ENCODE results near the gene LRRC34. TPM values are rescaled to one million over a fixed set of nuclear protein-coding genes. Genes with fewer than 3 reads are reported as not detected.
A peak's percentile ranks its signal among the peaks of the same experiment; 100 is the strongest.

LRRC34 gene
- total RNA-seq, 1 donor from 2014 or later = 3.4 TPM

DNA sequence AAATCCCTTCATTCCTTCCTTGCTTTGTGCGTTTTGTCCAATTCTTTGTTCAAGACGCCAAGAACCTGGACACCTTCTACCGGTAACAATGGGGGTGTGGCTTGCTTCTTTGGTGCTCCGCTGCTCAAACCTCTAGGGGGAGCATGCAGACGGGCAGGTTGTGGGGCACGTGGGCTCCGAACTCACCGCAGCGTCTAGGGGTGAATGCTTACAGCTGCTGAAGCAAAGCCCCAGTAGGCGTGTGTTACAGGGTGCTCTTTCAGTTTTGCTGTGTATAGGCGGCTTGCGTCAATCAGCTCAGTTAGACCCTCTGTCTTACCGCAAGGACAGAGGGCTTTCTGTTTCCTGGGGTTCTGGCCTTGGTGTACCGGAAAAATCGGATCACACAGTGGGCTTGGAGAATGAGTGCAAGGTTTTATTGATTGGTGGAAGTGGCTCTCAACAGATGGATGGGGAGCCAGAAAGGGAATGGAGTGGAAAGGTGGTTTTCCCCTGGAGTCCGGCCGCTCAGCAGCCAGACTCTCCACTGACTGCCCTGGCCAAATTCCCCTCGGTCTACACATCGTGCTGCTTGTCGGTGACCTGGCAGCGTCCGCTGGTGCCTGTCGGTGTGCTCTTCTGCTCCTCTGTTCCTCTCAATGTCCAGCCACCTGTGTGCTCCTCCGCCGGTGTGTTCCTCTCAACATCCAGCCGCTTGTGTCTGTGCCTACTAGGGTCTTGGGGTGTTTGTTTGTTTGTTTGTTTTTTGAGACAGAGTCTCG, 1.2 kb upstream of the LRRC34 start:
- no peak for DNase-seq (ENCODE audit: low spot score)

DNA sequence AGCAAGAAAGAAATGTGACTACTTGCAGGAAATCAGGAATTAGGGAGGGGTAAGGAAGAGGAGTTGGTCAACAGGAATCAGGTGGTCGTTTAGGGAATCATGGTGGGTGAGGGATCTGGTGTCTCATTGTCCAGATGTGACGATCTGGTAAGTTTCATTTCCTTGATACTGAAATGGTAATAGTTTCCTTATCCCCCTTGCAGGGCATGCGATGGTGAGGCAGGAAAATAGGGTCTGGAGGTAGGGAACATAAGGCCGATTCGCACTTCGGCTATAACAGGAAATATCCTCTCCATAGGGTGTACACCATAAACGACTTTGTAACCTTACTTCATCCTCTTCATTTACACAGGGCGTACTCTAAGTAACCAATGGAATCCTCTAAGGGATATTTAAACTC, 574 bp upstream of the LRRC34 start:
- DNase-seq (ENCODE audit: low spot score) = no peak

DNA sequence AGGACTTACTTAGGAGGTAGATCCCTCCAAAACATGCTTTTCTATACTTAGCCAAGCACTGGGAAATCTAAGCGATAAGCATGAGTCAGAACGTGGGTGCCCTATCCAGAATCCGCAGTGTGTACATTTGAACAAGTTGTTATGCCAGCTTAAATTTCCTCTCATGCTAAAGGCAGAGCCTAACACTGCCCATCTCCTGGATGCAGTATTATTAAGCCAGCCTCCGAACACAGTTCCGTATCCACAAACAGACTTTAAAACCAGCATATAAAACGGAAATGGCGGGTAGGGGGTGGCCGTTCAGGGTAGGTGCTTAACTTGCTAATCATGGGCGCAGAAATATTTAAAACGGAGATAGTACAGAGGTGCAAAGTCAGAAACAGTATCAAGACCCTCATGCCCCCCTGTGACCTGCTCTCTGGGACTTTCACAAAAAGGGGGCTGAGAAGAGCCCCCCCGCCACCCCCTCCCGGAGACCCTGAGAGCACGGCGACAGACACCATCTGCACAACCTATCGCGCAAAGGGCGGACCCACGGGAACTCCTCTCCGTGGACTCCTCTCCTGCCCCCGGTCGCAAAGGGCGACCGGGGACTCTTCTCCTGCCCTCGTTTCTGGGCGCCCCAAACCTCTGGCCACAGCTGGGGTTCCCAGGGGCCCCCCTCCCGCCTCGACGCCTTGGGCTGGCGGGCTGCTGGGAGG, 923 bp downstream of the LRRC34 start:
- DNase-seq (ENCODE audit: low spot score) = no peak

DNA sequence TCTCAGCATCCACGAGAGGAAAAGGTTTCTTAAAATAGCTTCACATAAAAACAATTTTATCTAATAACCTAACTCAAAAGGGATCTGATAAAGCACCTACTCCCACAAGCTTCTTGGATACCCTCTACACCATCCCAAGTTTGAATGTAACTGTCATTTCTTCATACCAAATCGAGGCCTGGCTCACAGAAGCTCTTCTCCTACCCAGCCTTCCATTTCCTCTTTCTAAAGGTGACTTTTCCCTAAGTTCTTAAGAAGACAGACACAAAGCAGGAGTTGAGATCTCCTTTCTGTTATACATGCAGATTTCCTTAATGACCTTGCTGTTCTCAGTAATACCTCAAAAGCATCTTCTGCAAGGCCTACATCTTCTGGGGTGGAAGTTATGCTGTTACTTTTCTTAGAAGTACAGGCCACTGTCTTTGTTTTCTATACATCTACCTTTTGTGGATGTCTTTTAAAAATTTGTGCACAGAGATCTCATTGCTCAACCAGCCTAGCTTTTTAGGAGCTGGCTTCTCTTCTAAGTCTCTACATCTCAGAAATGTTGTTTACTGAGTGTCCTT, 3.4 kb downstream of the LRRC34 start:
- DNase-seq (ENCODE audit: low spot score) = no peak

DNA sequence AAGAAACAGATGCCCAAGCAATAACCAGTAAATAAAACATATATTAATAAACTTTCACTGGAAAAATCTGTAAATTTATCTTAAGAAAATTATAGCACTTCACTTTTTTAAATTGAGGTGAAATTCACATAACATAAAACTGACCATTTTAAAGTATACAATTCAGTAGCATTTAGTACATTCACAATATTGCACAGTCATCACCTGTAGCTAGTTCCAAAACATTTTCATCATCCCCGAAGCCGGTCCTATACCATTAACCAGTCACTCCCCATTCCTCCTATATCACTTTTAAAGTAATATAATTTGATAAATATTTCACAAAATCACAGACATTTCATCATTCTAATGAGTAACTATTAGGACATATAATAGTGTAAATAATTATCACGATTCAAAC, 8.0 kb downstream of the LRRC34 start:
- no peak for DNase-seq (ENCODE audit: low spot score)

DNA sequence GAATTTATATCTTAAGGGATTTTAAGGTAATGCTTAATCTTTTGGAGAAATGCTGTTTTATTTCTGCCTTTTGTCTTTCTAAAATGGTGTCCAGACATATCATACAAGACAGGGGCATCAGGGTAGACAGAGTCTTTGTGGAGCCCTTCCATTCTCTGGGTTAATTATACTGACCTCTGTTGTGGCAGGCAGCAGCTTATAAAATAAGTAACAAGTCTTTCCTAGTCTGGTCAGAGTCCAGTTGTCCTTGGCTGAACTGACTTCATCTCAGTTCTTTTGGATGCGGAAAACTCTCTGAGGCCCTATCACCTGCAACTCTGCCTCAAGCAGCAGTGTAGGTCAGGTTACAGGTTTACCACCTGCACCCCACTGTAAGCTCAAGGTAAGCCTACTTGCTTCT, 20.3 kb downstream of the LRRC34 start:
- no peak for DNase-seq (ENCODE audit: low spot score)

DNA sequence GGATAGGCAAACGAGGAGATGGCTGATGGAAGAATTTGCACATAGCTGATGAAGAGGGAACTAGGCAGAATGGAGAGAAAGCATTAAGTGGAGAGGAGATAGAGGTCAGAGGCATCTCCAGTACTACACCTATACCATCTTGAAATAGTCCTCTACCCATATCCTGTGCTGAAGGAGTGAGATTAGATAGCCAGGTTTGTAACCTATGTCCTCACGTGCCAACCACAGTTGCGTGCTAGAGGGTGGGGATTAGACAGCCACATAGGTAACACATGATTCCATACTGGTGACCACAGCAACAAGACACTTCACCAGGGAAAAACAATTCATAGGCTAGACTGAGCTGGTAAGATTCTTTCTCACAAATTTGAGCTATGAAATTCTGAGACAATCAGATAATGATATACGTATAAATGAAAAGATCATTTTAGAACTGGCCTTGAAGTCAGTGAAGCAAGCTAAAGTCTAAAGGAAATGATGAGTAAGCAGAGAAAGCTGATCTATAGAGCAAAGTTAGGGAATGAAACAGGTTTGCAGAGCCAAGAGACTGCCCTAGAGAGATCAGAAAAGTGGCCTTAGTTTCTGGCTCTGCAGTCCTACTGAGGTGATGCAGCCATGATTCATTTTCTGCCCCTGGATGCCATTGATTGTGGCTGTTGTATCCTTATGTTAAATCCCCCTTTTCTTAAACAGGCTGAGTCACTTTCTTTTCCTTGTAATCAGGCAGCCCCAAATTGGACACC, 21.8 kb downstream of the LRRC34 start:
- DNase-seq (ENCODE audit: low spot score) = no peak

DNA sequence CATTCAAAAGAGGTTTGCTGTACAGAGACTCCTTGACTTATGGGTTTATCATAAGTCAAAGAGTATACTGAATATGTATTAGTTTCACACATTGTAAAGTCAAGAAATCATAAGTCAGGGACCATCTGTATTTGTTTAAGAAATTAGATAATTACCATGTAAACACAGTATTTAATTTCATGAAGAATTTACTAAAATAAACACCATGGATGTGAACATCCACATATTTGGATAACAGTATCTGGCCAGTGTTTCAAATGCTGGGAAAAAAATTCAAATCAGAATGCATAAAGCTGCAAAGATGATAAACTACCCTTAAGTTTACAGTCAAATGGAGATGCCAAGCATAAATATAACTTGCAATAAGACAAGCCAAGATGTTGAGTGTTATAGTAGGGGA, 22.5 kb downstream of the LRRC34 start:
- DNase-seq (ENCODE audit: low spot score) = no peak

DNA sequence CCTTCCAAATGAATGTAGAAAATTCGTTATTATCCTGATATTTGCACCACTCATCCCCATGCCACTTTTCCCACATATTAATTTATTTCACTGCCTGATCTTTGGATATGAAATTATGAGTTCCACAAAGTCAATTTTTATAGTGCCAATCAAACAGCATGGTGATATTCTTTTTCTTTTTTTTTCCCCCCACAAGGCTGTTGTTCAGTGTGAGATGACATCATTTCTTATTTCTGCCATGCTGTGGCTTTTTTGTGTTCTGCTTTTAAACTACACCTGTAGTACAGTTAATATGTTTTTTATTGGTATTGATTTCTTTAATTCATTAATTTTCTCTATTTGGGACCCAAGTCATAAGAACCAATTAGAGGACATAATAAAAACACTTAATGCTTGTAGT, 24.9 kb downstream of the LRRC34 start:
- DNase-seq (ENCODE audit: low spot score) = no peak

DNA sequence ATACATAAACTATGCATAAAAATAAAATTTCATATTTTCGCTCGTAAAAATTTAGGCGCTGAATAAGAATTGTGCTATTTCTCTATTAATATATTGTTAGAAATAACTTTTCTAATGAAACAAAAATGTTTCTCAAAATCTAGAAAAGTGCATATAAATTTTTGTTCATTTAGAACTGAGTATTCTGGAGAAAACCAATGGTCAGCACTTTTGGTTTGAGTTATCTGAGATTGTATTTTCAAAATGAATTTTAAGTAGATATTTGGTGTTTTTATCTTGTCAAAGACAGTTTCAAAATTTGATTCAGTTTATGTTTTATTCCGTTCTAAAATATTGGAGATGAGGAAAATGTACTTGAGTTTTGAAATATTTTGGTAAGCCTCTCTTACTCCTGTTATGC, 25.6 kb downstream of the LRRC34 start:
- no peak for DNase-seq (ENCODE audit: low spot score)

DNA sequence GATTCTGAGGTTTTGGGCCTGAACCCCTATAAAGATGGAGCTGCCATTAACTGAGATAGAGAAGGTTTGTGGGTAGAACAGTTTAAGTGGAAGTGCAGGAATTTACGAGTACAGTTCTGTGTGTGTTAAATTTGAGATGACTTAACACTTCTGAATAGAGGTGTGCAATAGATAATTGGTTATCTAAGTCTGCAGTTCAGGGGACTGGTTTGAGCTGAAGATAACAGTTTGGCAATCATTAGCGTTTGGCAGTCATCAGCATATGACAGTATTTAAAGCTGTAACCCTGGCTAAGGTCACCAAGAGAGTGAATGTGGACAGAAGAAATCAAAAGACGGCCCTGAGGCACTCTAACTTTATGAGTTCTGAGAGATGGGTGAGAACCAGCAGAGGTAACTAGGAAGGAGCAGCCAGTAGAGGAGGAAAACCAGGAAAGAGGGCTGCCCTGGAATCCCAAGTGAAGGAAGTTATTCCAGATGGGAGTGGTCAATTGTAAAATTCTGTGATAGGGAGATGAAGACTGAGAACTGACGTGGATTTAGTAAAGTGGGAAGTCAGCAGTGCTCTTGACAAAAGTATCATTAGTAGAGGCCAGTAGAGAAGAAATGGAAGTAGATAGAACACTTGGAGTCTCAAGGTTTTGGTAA, 31.4 kb downstream of the LRRC34 start:
- DNase-seq (ENCODE audit: low spot score) = no peak

DNA sequence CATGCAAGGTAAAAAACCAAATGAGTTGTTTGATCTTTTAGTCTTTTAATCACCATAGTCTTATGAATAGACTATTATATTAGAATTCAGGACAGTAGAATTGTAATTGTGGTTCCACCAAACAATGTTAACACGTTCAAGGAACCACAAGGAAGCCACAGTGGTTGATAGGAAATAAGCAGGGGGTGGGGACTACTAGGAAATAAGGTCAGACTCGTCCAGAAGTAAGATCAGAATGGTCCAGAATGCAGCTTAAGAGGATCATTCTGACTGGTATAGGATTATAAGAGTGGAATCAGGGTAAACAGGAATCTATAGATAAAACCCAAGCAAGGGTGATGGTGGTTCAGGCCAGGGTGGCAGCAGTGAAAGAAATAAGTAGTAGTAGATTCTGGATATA, 32.0 kb downstream of the LRRC34 start:
- DNase-seq (ENCODE audit: low spot score) = no peak

DNA sequence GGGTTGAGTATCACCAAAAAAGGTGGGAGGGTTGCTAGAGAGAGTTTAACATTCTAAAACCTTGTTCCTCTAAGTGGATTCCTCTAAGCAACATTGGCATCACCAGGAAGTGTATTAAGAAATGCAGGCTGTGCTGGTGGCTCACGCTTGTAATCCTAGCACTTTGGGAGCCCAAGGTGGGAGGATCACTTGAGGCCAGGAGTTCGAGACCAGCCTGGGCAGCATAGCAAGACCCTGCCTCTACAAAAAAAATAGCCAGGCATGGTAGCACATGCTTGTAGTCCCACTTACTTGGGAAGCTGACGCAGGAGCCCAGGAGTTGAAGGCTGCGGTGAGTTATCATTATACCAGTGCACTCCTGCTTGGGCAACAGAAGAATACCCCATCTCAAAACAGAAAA, 34.9 kb downstream of the LRRC34 start:
- DNase-seq (ENCODE audit: low spot score) = no peak

DNA sequence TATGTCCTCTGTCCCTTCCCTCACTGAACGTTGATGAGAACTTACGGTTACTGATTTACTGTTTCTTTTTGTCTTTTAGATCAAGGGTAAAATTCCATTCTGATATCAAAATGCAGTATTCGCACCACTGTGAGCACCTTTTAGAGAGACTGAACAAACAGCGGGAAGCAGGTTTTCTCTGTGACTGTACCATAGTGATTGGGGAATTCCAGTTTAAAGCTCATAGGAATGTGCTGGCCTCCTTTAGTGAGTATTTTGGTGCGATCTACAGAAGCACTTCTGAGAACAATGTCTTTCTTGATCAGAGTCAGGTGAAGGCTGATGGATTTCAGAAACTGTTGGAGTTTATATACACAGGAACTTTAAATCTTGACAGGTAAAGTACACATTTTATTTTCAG, 38.5 kb downstream of the LRRC34 start:
- DNase-seq (ENCODE audit: low spot score) = no peak

DNA sequence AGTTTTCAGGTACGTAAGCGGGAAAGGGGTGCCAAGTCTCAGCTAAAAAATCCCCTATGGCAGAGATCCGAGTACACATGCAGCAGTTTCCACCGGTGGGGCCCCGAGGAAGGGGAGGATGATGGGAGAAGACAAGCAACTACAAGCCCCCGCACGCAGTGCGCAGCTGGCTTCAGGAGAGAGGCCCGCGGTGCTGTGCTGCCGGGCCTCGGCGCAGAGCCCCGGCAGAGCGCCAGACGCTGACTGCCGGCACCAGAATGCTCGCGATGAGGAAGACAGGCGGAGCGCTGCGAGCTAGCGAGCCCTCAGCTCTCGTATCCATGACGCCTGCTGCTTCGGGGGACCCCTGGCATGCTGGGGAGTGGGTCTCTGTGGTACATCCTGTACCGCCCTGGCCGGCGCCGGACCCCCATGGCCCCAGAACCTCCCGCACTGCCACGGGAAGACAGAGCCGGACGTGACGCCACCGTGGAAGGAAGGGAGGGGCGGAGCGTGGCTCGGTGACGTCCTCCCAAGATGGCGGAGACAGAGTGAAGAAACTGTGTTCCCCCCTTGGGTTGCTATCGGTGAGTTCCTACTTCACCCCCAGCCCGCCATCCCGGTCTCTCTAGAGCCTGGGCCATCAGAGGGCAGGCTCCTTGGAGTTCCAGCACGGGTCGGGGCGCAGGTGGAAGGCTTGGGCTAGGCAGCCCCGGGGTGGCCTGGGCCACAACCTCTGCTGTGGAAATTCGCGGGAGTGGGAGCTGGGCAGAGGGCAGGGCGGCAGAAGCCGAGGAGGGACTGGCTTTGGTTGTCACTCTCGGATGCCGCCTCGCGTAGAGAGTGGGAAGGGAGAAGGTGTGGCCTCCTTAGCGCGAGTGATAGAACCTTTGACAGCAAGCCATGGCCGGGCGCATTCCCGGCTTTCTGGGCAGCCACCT, 39.5 kb downstream of the LRRC34 start, which contains the start of gene MYNN:
Gene MYNN (plus strand): TSS at position 500 of the 920 bp plus-strand sequence. CDS start 900 bp downstream, outside the sequence.
- peak; percentile 97 for DNase-seq (ENCODE audit: low spot score)

DNA sequence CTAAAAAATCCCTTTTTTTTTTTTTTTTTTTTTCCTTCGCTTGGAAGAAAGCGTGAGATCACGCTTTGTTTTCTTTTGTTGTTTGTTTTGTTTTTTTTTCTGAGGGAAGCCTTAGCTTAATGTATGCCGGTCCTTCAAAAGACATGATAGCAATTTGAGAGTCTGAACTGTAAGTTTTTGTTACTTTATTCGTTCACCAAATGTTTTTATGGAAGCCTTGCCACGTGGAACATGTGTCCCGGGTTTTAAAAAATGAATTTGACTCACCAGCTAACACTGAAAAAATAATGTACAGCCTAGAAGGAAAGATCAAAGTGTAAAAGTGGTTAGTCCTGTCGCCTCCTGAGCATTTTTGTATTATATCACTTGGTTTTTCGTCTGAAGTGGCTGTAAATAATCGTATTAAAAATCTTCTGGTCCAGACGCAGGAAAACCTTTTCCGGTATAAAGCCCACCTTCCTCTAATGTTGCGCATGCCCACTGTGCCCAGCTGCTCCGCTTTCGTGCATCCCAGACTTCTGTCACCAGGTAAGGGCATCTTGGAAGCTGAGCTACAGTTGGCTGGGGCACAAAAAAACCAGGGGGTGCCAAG, 40.3 kb downstream of the LRRC34 start:
- no peak for DNase-seq (ENCODE audit: low spot score)

DNA sequence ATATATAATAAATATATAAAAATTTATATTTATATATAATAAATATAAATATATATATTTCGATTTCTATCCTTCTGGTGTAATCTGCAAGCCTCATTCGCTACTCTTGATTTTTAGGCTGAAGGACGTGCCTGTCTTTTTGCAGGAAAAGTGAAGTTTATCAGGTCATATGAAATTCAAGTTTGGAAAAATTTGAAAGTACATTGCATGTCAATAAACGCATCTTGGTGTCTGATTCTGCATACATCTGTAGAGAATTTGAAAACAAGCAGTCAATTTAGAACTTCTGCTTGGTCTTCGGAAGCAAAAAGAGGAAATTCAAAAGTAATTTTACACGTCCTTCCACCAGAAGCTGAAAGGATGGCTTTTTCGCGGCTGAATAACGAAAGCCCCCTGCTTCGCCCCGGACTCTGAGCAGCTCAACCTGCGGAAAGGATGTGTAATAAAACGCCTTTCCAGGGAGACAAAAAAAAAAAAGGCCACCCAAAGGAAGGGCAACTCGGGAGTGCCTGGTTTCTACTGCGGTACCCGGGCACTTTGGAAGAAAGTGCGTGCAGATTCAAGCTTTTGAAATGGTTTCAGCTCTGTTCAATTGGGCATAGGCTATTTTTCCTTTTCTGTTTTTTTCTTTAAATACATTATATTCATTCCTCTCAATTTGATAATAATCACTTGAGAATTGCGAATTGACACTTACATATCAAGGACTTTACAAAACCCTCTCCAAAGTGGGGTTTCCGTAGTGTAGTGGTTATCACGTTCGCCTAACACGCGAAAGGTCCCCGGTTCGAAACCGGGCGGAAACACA, 41.0 kb downstream of the LRRC34 start:
- no peak for DNase-seq (ENCODE audit: low spot score)

DNA sequence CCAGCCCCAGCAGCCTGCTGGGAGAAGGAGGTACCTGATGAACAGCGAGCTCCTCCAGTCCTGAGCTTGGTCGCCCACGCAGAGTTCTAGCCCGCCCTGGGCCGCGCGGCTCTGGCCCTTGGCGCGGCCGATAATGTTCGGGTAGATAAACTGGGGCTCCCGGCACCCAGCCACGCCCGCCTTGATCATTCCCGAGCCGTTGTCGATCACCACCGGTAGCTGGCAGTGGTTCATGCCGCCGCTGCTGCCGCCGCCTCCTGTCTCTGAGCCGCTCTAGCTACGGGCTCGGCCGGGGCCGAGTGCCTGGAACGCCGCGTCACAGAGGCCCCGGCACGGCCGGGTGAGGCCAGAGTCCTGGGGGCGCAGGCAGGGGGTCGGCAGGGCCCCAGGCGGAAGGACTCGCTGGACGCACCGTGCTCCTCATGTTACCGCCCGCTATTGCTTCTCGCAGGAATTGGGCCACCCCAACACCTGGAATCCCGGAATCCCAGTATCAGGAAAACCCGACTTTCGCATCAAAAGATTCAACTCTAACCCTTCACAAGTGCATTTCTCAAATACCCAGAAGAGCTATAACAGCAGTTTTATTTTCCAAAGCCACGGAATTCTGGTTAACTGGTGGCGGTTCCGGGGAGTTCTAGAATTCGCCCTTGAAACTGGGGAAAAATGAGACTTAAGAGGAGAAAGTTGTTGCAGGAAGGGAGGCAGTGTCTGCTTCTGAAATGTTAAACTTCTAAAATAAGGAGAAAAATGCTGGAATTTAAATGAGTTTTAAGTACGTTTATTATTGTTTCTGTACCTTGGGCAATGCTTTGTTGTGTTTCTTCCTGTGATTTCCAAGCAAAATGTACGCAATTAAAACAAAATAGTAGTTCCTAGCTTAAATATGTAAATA, 43.2 kb downstream of the LRRC34 start, which contains the start of gene ACTRT3:
Gene ACTRT3 (minus strand): TSS at position 275 of the 895 bp plus-strand sequence. CDS start 41 bp downstream, at position 234.
- peak; percentile 91 for DNase-seq (ENCODE audit: low spot score)
